Amygdala (tissue), 56 donors: ENCODE data around the gene ZNG1B.
"Not testable (repeated sequence)": the region's sequence is repeated elsewhere in the genome, so short reads cannot be mapped to it uniquely, and the experiment has no call there.

Experiments
- DNase-seq, 56 donors: peaks; one replicate each; lab custom pipeline; 2025; lab: John Stamatoyannopoulos, UW

The ZNG1B gene

GRCh38 chr2:113542529-113542928 lies 105.0 kb downstream of the ZNG1B start:
- not testable (repeated sequence) for DNase-seq
